ENCODE measurements around the gene NPL.

- TF ChIP-seq, protein P1, sequence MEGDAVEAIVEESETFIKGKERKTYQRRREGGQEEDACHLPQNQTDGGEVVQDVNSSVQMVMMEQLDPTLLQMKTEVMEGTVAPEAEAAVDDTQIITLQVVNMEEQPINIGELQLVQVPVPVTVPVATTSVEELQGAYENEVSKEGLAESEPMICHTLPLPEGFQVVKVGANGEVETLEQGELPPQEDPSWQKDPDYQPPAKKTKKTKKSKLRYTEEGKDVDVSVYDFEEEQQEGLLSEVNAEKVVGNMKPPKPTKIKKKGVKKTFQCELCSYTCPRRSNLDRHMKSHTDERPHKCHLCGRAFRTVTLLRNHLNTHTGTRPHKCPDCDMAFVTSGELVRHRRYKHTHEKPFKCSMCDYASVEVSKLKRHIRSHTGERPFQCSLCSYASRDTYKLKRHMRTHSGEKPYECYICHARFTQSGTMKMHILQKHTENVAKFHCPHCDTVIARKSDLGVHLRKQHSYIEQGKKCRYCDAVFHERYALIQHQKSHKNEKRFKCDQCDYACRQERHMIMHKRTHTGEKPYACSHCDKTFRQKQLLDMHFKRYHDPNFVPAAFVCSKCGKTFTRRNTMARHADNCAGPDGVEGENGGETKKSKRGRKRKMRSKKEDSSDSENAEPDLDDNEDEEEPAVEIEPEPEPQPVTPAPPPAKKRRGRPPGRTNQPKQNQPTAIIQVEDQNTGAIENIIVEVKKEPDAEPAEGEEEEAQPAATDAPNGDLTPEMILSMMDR (conservative IDR thresholded peaks at IDR 0.05; ENCODE audit: low read length), result no peak
- no peak for TF ChIP-seq EZH2phosphoT487 (IDR thresholded peaks at IDR 0.05; ENCODE audit: borderline replicate concordance)
Observed at GRCh38 chr1:182778862-182779261, 10.7 kb upstream of the NPL start.
